NCI-H524 treated with DMSO at 0.1 percent for 48 hours (cell line): ENCODE results near the gene SLC25A47.
A peak's percentile ranks its signal among the peaks of the same experiment; 100 is the strongest.
"Not testable (repeated sequence)": the region's sequence is repeated elsewhere in the genome, so short reads cannot be mapped to it uniquely, and the experiment has no call there.

Experiments
- DNase-seq: peaks from one replicate; lab custom pipeline; 2025; lab: John Stamatoyannopoulos, UW

The SLC25A47 gene, protein sequence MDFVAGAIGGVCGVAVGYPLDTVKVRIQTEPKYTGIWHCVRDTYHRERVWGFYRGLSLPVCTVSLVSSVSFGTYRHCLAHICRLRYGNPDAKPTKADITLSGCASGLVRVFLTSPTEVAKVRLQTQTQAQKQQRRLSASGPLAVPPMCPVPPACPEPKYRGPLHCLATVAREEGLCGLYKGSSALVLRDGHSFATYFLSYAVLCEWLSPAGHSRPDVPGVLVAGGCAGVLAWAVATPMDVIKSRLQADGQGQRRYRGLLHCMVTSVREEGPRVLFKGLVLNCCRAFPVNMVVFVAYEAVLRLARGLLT

DNA sequence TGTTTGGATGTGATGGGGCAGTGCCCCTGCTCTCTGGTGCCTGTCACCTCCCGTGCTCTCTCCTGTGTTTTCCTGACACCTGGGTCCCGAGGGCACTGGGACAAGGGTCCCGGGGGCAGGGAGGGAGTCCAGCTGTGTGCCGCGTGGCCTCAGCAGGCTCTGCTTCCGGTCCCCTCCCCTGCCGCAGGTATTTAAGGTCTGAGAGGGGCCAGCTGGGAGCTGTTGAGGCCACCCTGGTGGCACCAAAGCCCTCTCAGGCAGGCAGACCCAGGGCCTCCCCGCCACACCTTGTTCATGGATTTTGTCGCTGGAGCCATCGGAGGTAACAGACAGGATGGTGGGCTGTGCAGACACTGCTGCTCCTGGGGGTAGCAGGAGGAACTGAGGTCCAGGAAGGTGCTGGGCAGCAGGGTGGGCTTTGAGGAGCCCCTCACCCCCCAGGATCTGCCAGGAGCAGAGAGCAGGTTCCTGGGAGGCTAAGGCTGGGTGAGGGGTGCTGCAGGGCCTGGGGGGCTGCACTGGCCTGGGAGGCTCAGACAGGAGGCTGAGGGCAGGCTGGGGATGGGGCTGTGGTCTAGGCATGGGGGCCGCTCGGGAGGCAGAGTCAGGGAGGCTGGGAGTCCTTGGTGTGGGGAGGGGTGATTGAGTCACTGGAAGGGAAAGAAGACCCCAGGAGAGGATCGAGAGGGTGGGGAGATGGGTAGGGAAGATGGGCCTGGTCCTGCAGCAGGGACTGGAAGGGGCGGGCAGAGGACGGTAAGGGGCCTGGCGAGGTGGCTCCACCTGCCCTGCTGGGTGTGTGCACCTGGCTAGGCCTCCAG lies at the start of gene SLC25A47:
Gene SLC25A47, plus strand, starts transcription at position 219 of the 821 bp plus-strand sequence. Its CDS starts 76 bp downstream, at position 295.
- no peak for DNase-seq

DNA sequence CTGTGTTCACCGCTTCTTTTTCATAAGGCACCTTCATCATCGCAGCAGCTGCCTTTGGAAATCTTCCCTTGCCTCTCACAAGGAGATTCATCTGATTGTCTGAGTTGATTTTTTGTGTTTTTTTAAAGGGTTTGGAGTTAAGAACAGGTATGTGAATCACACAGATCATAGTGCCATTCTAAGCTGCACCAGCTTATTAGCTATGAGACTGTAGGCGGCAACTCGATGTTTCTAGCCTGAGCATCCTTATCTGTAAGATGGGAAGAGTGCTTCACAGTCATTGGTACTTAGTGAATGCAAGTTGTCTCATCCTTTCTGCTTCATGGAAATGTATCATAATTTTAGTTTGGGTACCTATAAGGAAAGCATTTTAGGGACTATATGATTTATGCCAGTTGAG lies 48.9 kb upstream of the SLC25A47 start:
- no peak for DNase-seq

DNA sequence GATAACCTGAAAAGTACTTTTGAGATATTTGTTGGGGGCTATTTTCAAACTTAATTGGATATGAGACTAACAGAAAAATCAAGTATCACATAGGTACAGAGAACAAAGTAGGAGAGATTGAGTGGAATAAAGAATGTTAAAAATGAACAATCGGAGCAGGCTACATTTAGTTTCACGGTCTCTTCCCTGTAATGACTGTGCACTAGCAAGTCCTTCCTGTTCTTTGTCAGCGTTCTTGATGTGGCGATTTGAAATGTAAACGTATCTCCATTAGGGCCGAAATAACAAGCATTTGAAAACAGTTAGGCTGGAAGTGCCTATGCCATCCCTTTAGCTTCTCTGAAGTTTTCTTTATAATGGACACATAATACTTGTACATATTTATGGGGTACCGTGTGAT lies 47.9 kb upstream of the SLC25A47 start:
- no peak for DNase-seq

DNA sequence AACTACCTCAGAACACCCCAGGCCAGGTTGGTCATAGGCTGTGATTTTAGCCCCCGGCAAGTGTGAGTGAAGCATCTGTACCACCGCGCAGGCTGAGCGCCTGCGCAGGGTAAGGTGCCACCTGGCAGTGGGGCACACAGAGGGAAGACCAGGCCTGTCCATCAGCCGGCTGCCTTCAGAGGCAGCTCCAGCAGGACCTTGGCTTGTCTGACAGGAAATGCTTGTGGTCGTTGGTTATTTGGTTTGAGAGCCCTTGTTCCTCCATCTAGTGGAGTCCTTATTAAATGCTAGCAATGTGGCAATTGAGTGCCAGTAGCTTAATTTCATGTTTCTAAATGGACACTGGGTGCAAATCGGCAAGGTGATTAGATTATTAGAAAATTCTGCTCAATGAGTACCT lies 44.4 kb upstream of the SLC25A47 start:
- DNase-seq, result no peak

DNA sequence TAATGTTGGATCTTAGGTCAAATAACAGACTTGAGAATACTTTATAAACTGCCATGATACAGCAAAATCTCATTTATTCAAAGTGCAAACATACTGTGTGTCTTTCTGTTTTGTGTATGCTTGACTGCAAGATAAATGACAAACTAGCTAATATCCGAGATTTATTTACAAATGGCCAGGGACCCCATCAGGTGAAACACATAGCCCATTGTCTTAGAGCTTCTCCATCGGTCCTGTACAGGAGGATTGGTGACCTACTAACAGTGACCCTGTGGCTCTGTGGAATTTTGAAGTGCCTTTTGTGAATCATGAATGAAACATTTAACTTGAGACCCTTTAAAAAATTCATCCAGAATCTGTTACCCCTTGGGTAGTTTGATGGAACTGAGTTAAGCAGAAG lies 44.0 kb upstream of the SLC25A47 start:
- no peak for DNase-seq

DNA sequence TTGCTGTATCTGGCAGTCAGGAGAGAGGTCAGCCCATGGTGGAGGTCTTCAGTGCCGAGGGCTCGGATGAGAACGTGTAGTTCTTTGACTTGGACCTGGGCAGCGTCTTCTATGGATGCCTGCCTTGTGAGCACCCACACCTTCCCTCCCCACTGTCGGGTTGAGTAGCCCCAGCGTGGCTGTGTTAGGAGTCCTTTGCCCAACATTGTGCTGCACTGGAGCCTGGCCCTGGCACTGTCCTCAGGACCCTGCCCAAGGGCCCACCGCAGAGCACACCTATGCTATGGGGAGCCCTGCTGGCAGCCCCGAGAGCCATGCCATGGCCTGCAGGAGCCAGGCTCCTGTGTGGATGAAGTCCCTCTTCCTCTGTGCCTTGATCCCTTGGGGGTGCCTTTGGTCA lies 43.6 kb upstream of the SLC25A47 start:
- DNase-seq, result no peak

DNA sequence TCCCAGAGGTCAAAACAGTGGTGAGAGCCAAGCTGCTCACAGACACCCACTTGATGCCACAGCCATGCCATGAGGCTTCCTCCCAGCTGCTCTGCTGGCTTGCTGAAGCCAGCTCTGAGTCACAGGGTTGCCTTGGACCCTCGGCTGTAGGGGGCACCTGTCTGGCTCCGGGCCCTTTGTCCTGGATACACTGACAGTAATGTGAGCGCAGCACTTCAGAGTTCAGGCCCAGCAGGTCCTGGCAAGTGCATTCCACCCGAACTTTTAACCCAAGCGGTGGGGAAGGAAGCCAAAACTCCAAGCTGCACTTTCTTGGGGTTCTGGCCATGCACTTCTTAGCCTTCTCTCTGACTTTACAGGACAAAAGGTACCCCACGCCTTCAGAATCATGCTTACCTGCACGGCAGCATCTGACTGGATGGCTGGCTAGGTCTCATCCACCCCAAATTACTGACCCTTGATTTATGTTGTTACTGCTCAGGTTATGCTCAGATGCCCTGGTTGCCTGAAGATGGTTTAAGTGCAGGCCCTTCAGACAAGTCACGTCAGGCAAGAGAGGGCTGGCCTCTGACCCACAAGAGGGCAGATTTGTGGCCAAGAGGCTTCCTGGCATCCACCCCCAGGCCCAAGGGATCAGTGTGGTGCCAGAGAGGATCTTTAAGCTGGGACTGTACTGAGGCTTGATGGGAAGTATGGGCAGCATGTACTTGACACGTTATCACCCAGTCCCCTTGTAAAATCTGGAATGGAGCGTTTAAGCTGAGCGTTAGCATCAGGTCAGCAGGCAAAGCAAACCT lies 41.7 kb upstream of the SLC25A47 start:
- DNase-seq, result no peak

DNA sequence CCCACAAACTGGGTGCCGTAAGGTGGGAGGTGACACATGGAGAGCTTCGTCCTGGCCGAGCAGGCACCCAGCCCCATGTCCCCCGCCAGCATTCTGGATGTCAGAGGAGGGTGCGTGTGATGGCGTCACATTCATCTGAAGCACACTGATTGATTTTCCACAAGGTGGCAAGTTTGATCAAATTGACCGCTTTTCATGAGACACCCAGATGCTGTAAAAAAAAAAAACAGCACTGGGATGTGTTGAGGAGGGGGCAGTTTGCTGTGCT lies 41.1 kb upstream of the SLC25A47 start:
- DNase-seq, result no peak

DNA sequence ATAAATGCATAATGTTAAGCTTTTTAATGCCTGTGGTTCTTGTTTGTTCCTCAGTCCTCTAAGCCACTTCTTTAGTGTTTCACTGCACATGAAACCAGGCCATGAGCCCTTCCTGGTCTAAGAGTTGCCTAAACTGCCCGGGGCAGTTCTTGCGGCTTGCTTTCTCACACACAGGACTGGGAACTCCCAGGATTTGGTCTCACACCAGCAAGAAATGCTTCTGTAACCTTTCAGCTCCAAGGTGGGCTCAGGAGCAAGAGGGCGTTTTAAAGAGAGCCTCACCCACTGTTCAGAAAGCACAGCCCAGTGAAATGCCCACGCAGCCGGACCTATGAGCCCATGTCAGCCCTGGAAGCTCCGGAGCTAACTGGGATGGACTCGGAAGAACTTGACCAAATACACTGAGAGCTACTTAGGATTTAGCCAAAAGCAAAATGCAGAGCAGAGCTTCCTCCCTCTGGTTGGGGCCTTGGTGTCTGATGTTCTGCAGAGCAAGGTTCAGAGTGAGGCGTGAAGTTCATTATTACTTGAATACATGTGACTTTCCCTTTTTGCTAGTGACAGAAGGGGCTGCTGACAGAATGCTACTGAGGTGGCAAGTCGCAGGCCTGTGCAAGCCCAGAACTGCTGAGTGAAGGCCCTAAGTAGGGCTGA lies 40.2 kb upstream of the SLC25A47 start:
- DNase-seq, result no peak

DNA sequence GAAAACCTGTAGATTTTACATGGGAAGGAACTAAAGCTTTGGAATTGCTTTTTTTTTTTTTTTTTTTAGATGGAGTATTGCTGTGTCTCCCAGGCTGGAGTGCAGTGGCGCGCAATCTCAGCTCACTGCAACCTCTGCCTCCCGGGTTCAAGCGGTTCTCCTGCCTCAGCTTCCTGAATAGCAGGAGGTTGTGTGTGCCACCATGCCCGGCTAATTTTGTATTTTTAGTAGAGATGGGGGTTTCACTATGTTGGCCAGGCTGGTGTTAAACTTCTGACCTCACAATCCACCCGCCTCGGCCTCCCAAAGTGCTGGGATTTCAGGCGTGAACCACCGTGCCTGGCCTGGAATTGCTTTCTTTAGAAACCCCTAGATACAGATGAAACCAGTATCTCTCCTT lies 39.7 kb upstream of the SLC25A47 start:
- not testable (repeated sequence) for DNase-seq

DNA sequence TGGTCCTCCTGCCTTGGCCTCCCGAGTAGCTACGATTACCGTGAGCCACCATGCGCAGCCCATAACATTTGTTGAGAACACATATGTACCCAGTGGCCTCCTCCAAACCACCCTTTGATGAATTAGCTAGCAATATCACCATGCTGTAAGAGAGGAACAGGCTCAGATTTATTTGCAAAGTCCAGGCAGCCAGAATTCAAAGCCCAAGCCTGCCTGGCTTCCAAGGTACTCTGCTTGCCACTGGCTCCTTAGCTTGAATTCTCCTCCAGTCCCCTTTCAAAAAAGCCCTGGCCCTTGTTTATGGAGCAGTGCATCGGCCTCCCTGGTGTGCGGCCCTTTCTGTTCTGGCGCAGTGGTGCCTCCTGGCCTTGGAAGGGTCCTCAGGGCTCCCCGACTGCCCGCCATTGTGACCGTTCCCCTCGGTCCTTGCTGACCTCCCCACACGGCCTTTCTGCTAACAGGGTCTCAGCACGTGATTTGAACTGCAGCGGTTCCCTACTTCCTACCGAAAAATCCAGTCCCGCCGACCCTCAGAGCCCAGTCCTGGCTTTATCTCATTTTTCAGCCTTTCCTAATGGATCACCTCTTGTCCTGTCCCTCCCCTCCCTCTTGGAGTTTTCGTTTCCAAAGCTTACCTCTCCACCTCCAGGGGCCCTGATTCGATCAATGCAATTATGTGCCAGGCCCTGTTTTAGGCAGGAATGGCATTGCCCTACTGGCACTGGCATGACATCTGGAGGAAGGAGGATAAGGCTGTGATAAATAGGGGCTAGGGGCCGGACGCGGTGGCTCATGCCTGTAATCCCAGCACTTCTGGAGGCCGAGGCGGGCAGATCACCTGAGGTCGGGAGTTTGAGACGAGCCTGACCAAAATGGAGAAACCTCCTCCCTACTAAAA lies 38.9 kb upstream of the SLC25A47 start:
- no peak for DNase-seq

DNA sequence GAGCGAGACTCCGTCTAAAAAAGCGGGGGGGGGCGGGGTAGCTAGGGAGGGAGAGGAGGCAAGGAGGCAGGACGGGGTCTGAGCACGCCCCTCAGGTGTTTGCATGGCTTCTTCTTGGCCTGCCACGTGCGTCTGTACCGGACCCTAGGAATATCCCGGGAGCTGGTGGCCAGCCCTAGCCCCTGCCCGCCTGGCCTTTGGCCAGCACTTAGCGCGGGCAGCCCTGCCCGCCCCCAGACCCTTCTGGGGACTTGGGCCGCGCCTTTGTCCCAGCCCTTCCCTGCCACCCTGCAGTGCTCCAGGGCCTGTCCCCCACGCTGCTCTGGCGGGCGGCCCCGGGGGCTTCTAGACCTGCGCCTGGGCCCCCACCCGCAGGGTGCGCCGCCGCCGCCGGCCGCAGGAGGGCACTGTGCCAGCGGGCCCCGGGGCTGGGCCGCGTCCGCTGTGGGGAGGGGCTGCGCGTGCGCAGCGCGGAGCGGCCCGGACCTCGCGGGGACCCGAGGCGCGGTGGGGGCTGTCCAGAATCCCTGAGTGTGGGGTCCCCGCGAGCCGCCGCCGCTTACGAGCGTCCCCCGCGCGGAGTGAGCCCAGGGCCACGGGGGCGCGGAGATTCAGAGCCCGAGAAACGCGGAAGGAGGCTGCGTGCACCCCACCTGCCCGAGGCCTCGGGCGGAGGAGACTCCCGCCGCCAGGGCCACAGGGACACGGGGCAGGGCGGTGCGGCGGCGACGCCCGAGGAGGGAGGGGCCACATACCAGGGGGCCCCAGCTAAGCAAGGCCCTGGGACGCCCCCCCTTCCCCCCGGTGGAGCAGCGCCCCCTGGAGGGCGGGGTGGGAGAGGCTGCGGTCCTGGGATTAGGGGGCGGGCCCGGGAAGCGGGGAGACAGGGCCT lies 37.9 kb upstream of the SLC25A47 start:
- DNase-seq, result no peak

DNA sequence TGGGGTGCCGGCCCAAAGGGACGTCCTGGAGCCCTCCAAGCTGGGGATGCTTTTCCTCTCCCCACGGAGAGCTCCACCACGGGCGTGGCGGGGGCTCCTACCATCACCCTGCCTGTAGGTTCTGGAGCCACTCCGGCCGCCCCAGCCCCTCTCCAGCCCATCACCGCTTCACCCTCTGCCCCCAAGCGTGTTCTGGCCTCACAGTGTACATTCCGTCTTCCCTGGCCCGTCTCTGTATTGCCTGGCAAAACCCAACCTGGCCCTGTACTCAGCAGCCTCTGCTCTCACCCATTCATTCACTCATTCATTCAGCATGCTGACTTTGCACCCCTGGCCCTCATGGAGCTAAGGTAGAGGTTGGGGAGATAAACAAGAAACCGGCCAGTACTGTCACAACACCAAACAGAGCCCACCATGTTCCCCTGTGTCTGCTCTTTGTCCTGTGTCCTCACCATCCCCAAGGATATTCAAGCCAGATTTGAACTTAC lies 37.2 kb upstream of the SLC25A47 start:
- no peak for DNase-seq

DNA sequence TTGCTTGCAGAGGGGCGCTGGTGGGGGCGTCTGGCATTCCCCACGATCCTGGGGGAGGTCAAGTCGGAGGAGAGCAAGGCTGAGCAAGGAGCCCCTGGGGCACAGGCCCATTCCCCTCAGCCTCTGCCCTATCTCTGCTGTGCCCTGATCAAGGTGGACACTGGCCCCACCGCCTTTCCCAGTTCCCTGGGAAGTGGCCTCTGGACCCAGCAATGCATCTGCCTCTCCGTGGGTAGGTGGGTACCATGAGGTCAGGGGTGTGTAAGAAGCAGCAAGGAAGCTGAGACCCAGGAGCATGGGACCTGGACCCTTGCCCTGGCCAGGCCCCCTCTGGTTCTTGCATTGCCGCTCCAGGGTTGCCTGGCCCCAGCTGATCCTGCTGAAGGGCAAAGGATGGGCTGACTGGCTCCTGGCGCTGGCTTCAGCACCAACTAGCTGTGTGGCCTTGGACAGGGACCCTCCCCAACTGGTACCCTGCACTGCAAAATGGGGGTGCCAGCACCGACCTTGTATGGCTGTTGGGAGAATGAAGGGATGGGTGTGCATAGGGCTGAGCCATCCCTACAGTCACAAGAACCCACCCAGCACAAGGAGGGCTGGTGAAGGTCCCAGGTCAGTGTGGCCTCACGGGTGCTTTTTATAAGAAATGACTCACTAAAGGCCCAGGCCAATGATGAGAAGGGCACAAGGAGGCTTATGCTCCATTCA lies 36.5 kb upstream of the SLC25A47 start:
- no peak for DNase-seq

DNA sequence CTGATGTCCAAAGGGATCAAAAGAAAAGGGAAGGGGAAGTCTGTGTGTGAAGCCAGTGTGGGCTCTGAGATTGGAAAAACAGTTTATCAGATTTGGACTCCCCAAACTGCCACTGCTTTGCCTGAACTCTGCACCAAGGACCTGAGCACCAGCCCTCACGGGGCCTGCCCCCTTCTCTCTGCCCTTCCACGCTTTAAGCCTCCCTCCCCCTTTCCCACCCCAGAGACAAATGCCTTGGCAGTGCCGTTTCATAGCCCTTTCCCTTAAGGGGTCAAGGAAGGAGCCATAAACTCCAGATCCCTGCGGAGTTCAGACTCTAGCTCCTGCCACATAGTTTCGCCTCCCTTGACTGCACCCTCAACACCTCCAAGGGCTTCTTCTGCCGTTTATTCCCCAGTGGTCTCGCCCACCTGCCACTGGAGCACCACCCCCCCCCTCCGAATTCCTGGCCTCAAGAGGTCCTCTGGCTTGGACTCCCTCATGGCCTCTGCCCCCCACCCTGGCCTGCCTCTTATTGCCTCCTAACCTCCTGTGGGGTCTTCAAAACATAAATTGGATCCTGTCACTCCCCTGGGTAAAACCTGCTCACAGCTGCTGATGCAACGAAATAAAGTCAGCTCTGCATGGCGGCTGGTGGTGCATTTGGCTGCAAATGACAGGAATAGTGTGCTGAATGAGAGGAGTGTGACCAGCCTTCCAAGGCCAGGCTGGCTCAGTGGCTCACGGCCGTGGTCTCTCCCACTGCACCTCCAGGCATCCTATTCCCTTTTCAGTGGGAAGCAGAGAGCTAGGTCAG lies 35.7 kb upstream of the SLC25A47 start:
- no peak for DNase-seq

DNA sequence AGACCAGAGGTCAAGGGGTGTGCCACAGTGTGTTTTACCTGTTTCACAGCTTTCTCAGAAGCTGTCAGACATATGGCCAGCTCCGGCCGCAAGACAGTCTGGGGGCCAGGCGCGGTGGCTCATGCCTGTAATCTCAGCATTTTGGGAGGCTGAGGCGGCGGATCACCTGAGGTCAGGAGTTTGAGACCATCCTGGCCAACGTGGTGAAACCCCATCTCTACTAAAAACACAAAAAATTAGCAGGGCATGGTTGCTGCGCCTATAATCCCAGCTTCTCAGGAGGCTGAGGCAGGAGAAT lies 35.2 kb upstream of the SLC25A47 start:
- not testable (repeated sequence) for DNase-seq

DNA sequence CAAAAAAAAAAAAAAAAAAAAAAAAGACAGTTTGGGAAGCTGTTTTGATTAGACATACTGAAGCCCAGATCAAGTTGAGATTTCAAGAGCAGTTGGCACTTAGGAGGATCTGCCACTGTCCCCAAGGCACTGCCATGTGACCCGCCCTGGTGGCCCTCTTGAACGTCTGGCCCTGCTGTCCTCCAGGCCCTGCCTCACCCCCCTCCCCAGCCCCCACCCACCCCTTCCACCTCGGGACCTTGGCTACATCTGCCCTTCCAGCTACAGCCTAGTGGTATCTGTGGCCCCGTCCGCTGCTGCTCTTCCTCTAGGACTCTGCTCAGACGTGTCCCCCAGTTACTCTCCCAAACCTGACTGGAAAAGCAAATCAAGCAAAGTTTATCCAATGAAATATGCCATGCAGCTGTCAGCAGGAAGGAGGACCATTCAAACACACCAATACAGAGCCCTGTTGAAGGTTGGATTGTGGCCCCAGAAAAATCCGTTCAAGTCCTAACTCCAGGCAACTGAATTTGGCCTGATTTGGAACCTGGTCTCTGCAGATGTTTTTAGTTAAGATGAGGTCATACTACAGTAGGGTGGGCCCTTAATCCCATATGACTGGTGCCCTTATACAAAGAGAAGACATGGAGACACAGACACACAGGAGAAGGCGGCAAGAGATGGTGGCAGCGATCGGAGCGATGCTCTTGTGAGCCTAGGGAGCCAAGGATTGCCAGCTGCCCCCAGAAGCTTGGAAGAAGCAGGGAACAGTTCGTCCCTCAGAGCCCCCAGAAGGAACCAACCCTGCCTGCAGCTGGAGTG lies 34.6 kb upstream of the SLC25A47 start:
- peak; percentile 69 for DNase-seq
